Measurements from ENCODE around the gene TAPT1. TPM values are rescaled to one million over a fixed set of nuclear protein-coding genes. Genes with fewer than 3 reads are reported as not detected.

TAPT1 gene
- total and polyA plus RNA-seq, 2 donors (not counting 3 experiments of a cell fraction or from before 2014, with no cell fraction given), result 6.9 to 17.5 TPM

DNA sequence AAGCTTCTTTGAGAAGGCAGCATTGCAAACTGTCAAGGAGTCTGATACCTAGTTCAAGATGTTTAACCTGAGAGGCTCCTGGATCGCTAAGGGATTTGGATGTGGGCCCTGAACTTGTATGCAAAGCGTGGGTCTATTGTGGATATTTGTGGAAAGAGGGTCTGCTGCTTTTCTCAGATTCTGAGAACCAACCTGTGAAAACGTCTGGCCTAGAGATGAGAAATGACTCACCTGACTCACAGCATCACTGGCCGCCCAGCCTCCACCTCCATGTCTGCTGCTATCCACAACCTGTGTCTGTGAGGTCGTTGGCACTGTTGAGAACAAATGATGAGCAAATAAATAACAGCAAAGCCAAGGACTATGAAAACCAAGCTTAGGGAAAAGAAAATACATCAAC is 109.1 kb downstream of the TAPT1 start:
- Histone ChIP-seq H3K27me3 (ENCODE audit: control insufficient read depth in 2 of 2, insufficient read depth in 2 of 2, low read length in 2 of 2) (peaks cover 0 to 3% of the 10 kb centered on the region in 2 experiments), H3K9me1 (replicated peaks; ENCODE audit: control insufficient read depth, extremely low read depth, insufficient read depth, low read length) (no peaks in the 10 kb centered on the region), H3K36me3 (ENCODE audit: control insufficient read depth in 2 of 2, extremely low read depth in 1 of 2, insufficient read depth in 2 of 2, low read length in 2 of 2) (no peaks in the 10 kb centered on the region), H3K4me1 (ENCODE audit: control insufficient read depth, extremely low read depth, insufficient read depth, low read length) (no peaks in the 10 kb centered on the region), H3K27ac (ENCODE audit: insufficient read depth, low read depth, low read length) (no peak overlapping the region), H3K4me2 (ENCODE audit: insufficient read depth, low read length) (no peak overlapping the region), H3K79me2 (ENCODE audit: control insufficient read depth, insufficient read depth, low read length) (no peaks in the 10 kb centered on the region), H3K4me3 (replicated peaks in 1 of 3; ENCODE audit: insufficient read depth in 1 of 3, low read depth in 1 of 3, low read length in 3 of 3) (no peak overlapping the region), H2AFZ (ENCODE audit: low read depth, low read length) (no peak overlapping the region), H4K20me1 (replicated peaks; ENCODE audit: control insufficient read depth, extremely low read depth, insufficient read depth, low read length) (no peaks in the 10 kb centered on the region), H3K9ac (replicated peaks; ENCODE audit: extremely low read depth, insufficient read depth, low read length) (no peak overlapping the region), H3K9me3 (replicated peaks; ENCODE audit: control insufficient read depth, insufficient read depth, low read length) (no peaks in the 10 kb centered on the region)
- TF ChIP-seq EZH2 (IDR thresholded peaks at IDR 0.05; ENCODE audit: borderline replicate concordance, low read depth, low read length, severe bottlenecking) (no peak), POLR2AphosphoS5 (IDR thresholded peaks at IDR 0.05; ENCODE audit: insufficient read depth, low read depth, low read length) (no peak), FOS (IDR thresholded peaks at IDR 0.05; ENCODE audit: borderline replicate concordance, insufficient read depth, low read length) (no peak), GATA2 (IDR thresholded peaks at IDR 0.05; ENCODE audit: insufficient read depth, insufficient read length, low read depth, low read length) (no peak), POLR2A (IDR thresholded peaks at IDR 0.05; ENCODE audit: low read depth, low read length) (no peak)
- TF ChIP-seq, protein P1, sequence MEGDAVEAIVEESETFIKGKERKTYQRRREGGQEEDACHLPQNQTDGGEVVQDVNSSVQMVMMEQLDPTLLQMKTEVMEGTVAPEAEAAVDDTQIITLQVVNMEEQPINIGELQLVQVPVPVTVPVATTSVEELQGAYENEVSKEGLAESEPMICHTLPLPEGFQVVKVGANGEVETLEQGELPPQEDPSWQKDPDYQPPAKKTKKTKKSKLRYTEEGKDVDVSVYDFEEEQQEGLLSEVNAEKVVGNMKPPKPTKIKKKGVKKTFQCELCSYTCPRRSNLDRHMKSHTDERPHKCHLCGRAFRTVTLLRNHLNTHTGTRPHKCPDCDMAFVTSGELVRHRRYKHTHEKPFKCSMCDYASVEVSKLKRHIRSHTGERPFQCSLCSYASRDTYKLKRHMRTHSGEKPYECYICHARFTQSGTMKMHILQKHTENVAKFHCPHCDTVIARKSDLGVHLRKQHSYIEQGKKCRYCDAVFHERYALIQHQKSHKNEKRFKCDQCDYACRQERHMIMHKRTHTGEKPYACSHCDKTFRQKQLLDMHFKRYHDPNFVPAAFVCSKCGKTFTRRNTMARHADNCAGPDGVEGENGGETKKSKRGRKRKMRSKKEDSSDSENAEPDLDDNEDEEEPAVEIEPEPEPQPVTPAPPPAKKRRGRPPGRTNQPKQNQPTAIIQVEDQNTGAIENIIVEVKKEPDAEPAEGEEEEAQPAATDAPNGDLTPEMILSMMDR (IDR thresholded peaks at IDR 0.05; ENCODE audit: extremely low read depth in 1 of 2, insufficient read depth in 1 of 2, low read depth in 1 of 2, low read length in 2 of 2), result no peak
- TF ChIP-seq, protein P2, sequence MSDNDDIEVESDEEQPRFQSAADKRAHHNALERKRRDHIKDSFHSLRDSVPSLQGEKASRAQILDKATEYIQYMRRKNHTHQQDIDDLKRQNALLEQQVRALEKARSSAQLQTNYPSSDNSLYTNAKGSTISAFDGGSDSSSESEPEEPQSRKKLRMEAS (IDR thresholded peaks at IDR 0.05; ENCODE audit: insufficient read depth, insufficient read length), result no peak
- dilution Hi-C loops (cut with MboI; ENCODE audit: extremely low pct_ligation_motif_present, low sequenced_read_pairs), result no loop called here
- ChIA-PET POLR2A (no interaction called here), CTCF (interaction anchor here (0.8 kb wide), 1 partner anchor 10 kb away, joined by 3 read pairs; no protein-coding TSS in a partner anchor)
- intact Hi-C loops (cut with micrococcal nuclease), result no loop called here
- no peak for DNase-seq (ENCODE audit: low read depth, low spot score)
- no peak for FAIRE-seq
- no TSS peak for BruUV-seq (replicated peaks)
